NCI-H446 (cell line): ENCODE results near the gene LRRC42.

Source experiments
- DNase-seq, 2 experiments: peaks; one replicate each; lab custom pipeline; 2025; lab: John Stamatoyannopoulos, UW

The LRRC42 gene

GRCh38 chr1:53942127-53942957 is 3.8 kb upstream of the LRRC42 start:
- no peak for DNase-seq

GRCh38 chr1:53943090-53943489 is 3.1 kb upstream of the LRRC42 start:
- no peak for DNase-seq

- DNase-seq, result no peak
These were observed 2.6 kb upstream of the LRRC42 start for GRCh38 chr1:53943490-53944043.

- DNase-seq, result no peak
These were observed 1.5 kb upstream of the LRRC42 start for GRCh38 chr1:53944469-53945182.

GRCh38 chr1:53945183-53945432 is 1.0 kb upstream of the LRRC42 start:
- DNase-seq, result no peak

GRCh38 chr1:53945433-53946251 is 508 bp upstream of the LRRC42 start, which contains the start of gene IFT25:
IFT25 (minus strand) TSS chr1:53945699; CDS start chr1:53940082, 5,617 bp downstream.
- DNase-seq, result peak; percentile 92 to 98

GRCh38 chr1:53947172-53947907 is 1.2 kb downstream of the LRRC42 start:
- DNase-seq, result peak in 1 of 2 experiments; percentile 28

GRCh38 chr1:53948291-53948690 is 2.1 kb downstream of the LRRC42 start:
- DNase-seq, result no peak

- peak; percentile 56 to 59 for DNase-seq
These were observed 3.2 kb downstream of the LRRC42 start for GRCh38 chr1:53949023-53949990.

- DNase-seq, result no peak
These were observed 5.5 kb downstream of the LRRC42 start for GRCh38 chr1:53951697-53952096.

GRCh38 chr1:53954128-53954527 is 8.0 kb downstream of the LRRC42 start:
- peak in 1 of 2 experiments; percentile 8 for DNase-seq

- no peak for DNase-seq
These were observed 10.4 kb downstream of the LRRC42 start for GRCh38 chr1:53956308-53957168.

- DNase-seq, result no peak
These were observed 11.2 kb downstream of the LRRC42 start for GRCh38 chr1:53957194-53957818.

- peak; percentile 13 to 15 for DNase-seq
These were observed 13.6 kb downstream of the LRRC42 start for GRCh38 chr1:53959664-53960250.

- no peak for DNase-seq
These were observed 16.2 kb downstream of the LRRC42 start for GRCh38 chr1:53962395-53962794.

- no peak for DNase-seq
These were observed 17.3 kb downstream of the LRRC42 start for GRCh38 chr1:53963460-53963859.

- DNase-seq, result no peak
These were observed 18.0 kb downstream of the LRRC42 start for GRCh38 chr1:53964109-53964508.

- no peak for DNase-seq
These were observed 20.6 kb downstream of the LRRC42 start for GRCh38 chr1:53966794-53967193.
